H7 (cell line): ENCODE measurements around the gene ZNF729. TPM values are rescaled to one million over a fixed set of nuclear protein-coding genes. Genes with fewer than 3 reads are reported as not detected.
"Not testable (repeated sequence)": the region's sequence is repeated elsewhere in the genome, so short reads cannot be mapped to it uniquely, and the experiment has no call there.

Source experiments
- DNase-seq: peaks from one replicate; pipeline ENCODE4 v3.0.0; 2012
- H3K27me3 ChIP-seq: 2 replicates; pipeline ENCODE4 v1.6.0; 2011; ENCODE audit warnings: mild to moderate bottlenecking, low read length; ENCODE audit not compliant: control insufficient read depth, insufficient read depth
- H3K36me3 ChIP-seq: replicated peaks from 2 replicates; pipeline ENCODE4 v1.5.1; 2011; ENCODE audit warnings: low read length; ENCODE audit not compliant: control insufficient read depth, insufficient read depth
- H3K4me3 ChIP-seq: 2 replicates; pipeline ENCODE4 v1.5.1; 2011; ENCODE audit warnings: low read depth, mild to moderate bottlenecking, control low read depth, low read length, moderate library complexity; ENCODE audit not compliant: insufficient read depth
- total RNA-seq: library from RNA; depleted of rRNA; stranded (reverse); fragments of >200 nt; shearing (Covaris generic); gene quantifications from 2 replicates; pipeline ENCODE4 v1.2.3, GENCODE V29; 2014; rRNA removed

Gene ZNF729
- total RNA-seq, result not detected in 2 replicates

GRCh38 chr19:22286151-22286810, at the start of gene ZNF729:
Gene ZNF729 (plus strand): TSS chr19:22286441. CDS start chr19:22286526, 85 bp downstream.
- Histone ChIP-seq H3K4me3 (no peak within 1 kb of the TSS), H3K36me3 (no peaks in the 10 kb centered on the region), H3K27me3 (no peaks in the 10 kb centered on the region)
- DNase-seq, result no peak

GRCh38 chr19:22256856-22257255, 29.4 kb upstream of the ZNF729 start:
- no peaks in the 10 kb centered on the region for H3K36me3 ChIP-seq
- no peak for DNase-seq
- H3K27me3 ChIP-seq, result no peaks in the 10 kb centered on the region
- no peak overlapping the region for H3K4me3 ChIP-seq

DNA sequence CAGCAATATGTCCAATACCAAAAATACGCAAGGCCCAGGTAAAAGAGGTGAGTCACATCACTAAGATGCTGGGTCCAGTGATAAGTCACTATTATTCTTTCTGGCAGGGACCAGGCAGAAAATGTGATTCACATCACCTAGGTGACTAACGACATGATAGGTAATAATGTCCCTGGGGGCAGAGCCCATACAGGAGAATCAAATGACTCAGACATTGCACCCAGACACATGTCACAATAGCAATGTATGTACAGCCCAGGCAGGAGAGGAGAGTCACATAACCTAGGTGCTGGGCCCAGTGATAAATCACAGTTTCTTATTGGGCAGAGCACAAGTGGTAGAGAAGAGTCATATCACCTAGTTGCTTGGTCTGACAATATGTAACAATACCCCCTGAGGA, 28.9 kb upstream of the ZNF729 start:
- H3K36me3 ChIP-seq, result no peaks in the 10 kb centered on the region
- no peak overlapping the region for H3K4me3 ChIP-seq
- DNase-seq, result no peak
- no peaks in the 10 kb centered on the region for H3K27me3 ChIP-seq

GRCh38 chr19:22257916-22258315, 28.3 kb upstream of the ZNF729 start:
- Histone ChIP-seq H3K4me3 (no peak overlapping the region), H3K36me3 (no peaks in the 10 kb centered on the region), H3K27me3 (no peaks in the 10 kb centered on the region)
- no peak for DNase-seq

GRCh38 chr19:22260499-22260898, 25.7 kb upstream of the ZNF729 start:
- no peaks in the 10 kb centered on the region for H3K36me3 ChIP-seq
- no peak overlapping the region for H3K4me3 ChIP-seq
- H3K27me3 ChIP-seq, result no peaks in the 10 kb centered on the region
- DNase-seq, result no peak

GRCh38 chr19:22261596-22261995, 24.6 kb upstream of the ZNF729 start:
- no peak overlapping the region for H3K4me3 ChIP-seq
- H3K27me3 ChIP-seq, result no peaks in the 10 kb centered on the region
- H3K36me3 ChIP-seq, result no peaks in the 10 kb centered on the region
- DNase-seq, result no peak

- H3K27me3 ChIP-seq, result no peaks in the 10 kb centered on the region
- no peak overlapping the region for H3K4me3 ChIP-seq
- DNase-seq, result no peak
- no peaks in the 10 kb centered on the region for H3K36me3 ChIP-seq
These were observed 23.1 kb upstream of the ZNF729 start for GRCh38 chr19:22263121-22263520.

DNA sequence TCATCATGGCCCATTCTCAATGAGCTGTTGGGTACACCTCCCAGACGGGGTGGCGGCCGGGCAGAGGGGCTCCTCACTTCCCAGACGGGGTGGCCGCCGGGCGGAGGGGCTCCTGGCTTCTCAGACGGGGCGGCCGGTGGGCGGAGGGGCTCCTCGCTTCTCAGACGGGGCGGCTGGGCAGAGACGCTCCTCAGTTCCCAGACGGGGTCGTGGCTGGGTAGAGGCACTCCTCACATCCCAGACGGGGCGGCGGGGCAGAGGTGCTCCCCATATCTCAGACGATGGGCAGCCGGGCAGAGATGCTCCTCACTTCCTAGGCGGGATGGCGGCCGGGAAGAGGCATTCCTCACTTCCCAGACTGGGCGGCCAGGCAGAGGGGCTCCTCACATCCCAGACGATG, 35.3 kb downstream of the ZNF729 start:
- DNase-seq, H3K27me3 ChIP-seq, H3K4me3 ChIP-seq, H3K36me3 ChIP-seq: not testable (repeated sequence)

- Histone ChIP-seq H3K36me3 (no peaks in the 10 kb centered on the region), H3K27me3 (no peaks in the 10 kb centered on the region), H3K4me3 (no peak overlapping the region)
- no peak for DNase-seq
These were observed 40.0 kb downstream of the ZNF729 start for GRCh38 chr19:22326219-22326618.

DNA sequence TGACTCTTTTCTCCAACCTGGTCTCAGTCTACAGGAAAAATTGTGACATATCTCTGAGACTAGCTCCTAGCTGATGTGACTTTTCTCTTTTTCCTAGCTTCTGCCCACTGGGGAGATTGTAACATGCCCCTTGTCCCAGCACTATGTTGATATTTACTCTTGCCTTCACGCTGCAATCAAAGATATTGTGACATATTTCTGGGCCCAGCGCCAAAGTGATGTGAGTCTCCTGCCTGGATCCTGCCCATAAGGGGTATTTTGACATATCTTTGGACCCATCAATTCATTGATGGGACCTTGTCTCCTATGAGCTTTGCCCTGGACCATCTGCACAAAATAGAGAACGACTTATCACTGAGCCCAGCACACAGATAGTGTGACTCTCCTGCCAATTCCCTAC, 41.1 kb downstream of the ZNF729 start:
- Histone ChIP-seq H3K36me3 (no peaks in the 10 kb centered on the region), H3K4me3 (no peak overlapping the region), H3K27me3 (no peaks in the 10 kb centered on the region)
- no peak for DNase-seq

DNA sequence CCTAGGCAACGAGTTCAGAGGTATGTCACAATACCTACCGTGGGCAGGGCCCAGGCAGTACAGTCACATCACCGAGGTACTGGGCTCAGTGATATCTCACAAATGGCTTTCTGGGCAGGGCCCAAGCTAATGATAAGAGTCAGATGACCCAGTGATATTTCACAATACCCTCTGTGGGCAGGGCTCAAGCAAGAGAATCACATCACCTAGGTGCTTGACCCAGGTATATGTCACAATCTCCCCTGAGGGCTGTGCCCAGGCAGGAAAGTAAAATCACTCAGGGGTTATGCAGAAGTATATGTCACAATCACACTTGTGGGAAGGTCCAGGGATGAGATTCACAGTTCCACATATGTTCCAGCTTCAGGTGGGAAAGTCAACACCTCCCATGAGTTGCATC, 45.3 kb downstream of the ZNF729 start:
- DNase-seq, result no peak
- H3K36me3 ChIP-seq, result no peaks in the 10 kb centered on the region

GRCh38 chr19:22332924-22333323, 46.7 kb downstream of the ZNF729 start:
- Histone ChIP-seq H3K4me3 (no peak overlapping the region), H3K27me3 (no peaks in the 10 kb centered on the region), H3K36me3 (no peaks in the 10 kb centered on the region)
- no peak for DNase-seq

More for the DNA sequence above, 45.3 kb downstream of the ZNF729 start:
- H3K4me3 ChIP-seq, result no peak overlapping the region
- no peaks in the 10 kb centered on the region for H3K27me3 ChIP-seq

- Histone ChIP-seq H3K4me3 (no peak overlapping the region), H3K36me3 (no peaks in the 10 kb centered on the region), H3K27me3 (no peaks in the 10 kb centered on the region)
- DNase-seq, result no peak
These were observed 49.5 kb downstream of the ZNF729 start for GRCh38 chr19:22335716-22336115.

GRCh38 chr19:22354665-22355064, 68.4 kb downstream of the ZNF729 start:
- DNase-seq, result no peak
- Histone ChIP-seq H3K27me3 (no peaks in the 10 kb centered on the region), H3K4me3 (no peak overlapping the region), H3K36me3 (no peaks in the 10 kb centered on the region)
